NCI-H460 (cell line): Measurements from ENCODE around the gene CTIF. TPM values are rescaled to one million over a fixed set of nuclear protein-coding genes. Genes with fewer than 3 reads are reported as not detected.
"Not testable (repeated sequence)": the region's sequence is repeated elsewhere in the genome, so short reads cannot be mapped to it uniquely, and the experiment has no call there.

Experiments
- DNase-seq: peaks from one replicate; pipeline ENCODE4 v3.0.0-alpha.2; 2016; ENCODE audit warnings: low read depth; ENCODE audit errors: extremely low read depth
- polyA plus RNA-seq: library from polyadenylated mRNA; depleted of rRNA; stranded (reverse); fragments of >200 nt; gene quantifications from 2 replicates; pipeline ENCODE4 v1.2.3, GENCODE V29; 2014; cell fraction: nucleus; rRNA removed
- total RNA-seq: library from RNA; depleted of rRNA; stranded (reverse); fragments of >200 nt; shearing (Covaris generic); gene quantifications from 2 replicates; pipeline ENCODE4 v1.2.3, GENCODE V29; 2014; rRNA removed

The CTIF gene
- total RNA-seq: 47.2 and 57.0 TPM in 2 replicates
- 54.7 and 59.8 TPM in 2 replicates for polyA plus RNA-seq

GRCh38 chr18:48538531-48539405, at the start of gene CTIF:
CTIF (plus strand) TSS chr18:48539031; CDS start chr18:48619566, 80,535 bp downstream.
- peak; percentile 93 for DNase-seq

- DNase-seq: peak; percentile 46
Observed at GRCh38 chr18:48490641-48491293, 48.1 kb upstream of the CTIF start.

GRCh38 chr18:48492880-48493279, 46.0 kb upstream of the CTIF start:
- DNase-seq: no peak

- no peak for DNase-seq
Observed at GRCh38 chr18:48493434-48494230, 45.2 kb upstream of the CTIF start.

GRCh38 chr18:48497863-48498262, 41.0 kb upstream of the CTIF start:
- no peak for DNase-seq

- DNase-seq: no peak
Observed at GRCh38 chr18:48500517-48500916, 38.3 kb upstream of the CTIF start.

- no peak for DNase-seq
Observed at GRCh38 chr18:48502906-48503305, 35.9 kb upstream of the CTIF start.

- DNase-seq: no peak
Observed at GRCh38 chr18:48504819-48505218, 34.0 kb upstream of the CTIF start.

GRCh38 chr18:48506983-48507568, 31.8 kb upstream of the CTIF start:
- DNase-seq: not testable (repeated sequence)

- DNase-seq: not testable (repeated sequence)
Observed at GRCh38 chr18:48512498-48512897, 26.3 kb upstream of the CTIF start.

GRCh38 chr18:48514786-48515185, 24.0 kb upstream of the CTIF start:
- DNase-seq: no peak

- DNase-seq: no peak
Observed at GRCh38 chr18:48517048-48517447, 21.8 kb upstream of the CTIF start.

- DNase-seq: no peak
Observed at GRCh38 chr18:48519431-48520100, 19.3 kb upstream of the CTIF start.

- no peak for DNase-seq
Observed at GRCh38 chr18:48521723-48522122, 17.1 kb upstream of the CTIF start.

GRCh38 chr18:48525671-48526070, 13.2 kb upstream of the CTIF start:
- DNase-seq: no peak

GRCh38 chr18:48527461-48527860, 11.4 kb upstream of the CTIF start:
- no peak for DNase-seq

- DNase-seq: peak; percentile 56
Observed at GRCh38 chr18:48528861-48529260, 10.0 kb upstream of the CTIF start.

- DNase-seq: no peak
Observed at GRCh38 chr18:48529796-48530195, 9.0 kb upstream of the CTIF start.

GRCh38 chr18:48530399-48531081, 8.3 kb upstream of the CTIF start:
- DNase-seq: no peak

GRCh38 chr18:48531082-48531403, 7.8 kb upstream of the CTIF start:
- DNase-seq: no peak
